IMR-90 (cell line): Measurements from ENCODE around the gene SLC38A7. TPM values are rescaled to one million over a fixed set of nuclear protein-coding genes. Genes with fewer than 3 reads are reported as not detected.
A peak's percentile ranks its signal among the peaks of the same experiment; 100 is the strongest.

Source experiments
- ATAC-seq: fragments of 200-7000 bp; cut with Tn5 transposase; 2 replicates; pipeline ENCODE4 v1.9.1; 2020; ENCODE audit warnings: low read depth, mild to moderate bottlenecking, moderate library complexity
- BruUV-seq: library from RNA; stranded (reverse); fragments of 400-500 nt; replicated peaks from 2 replicates; lab custom pipeline; 2021; lab: Mats Ljungman, UMichigan
- CTCF ChIA-PET: fragments of 300-600 bp; formaldehyde crosslinking; extraction: SDS; loops from one replicate; lab custom pipeline; 2021; ENCODE audit warnings: antibody characterized with exemption; lab: Yijun Ruan, JAX
- POLR2A ChIA-PET: fragments of 300-600 bp; sonication (Branson Sonifier 250); formaldehyde crosslinking; loops from one replicate; lab custom pipeline; 2022; ENCODE audit warnings: antibody characterized with exemption; ENCODE audit not compliant: unreplicated experiment; lab: Charles Lee
- DNase-seq: peaks from one replicate; pipeline ENCODE4 v3.0.0; 2013
- H2AFZ ChIP-seq: replicated peaks from 2 replicates; pipeline ENCODE3; 2013; ENCODE audit warnings: low read length, mild to moderate bottlenecking; ENCODE audit not compliant: poor library complexity
- H2AK5ac ChIP-seq: 2 replicates; pipeline ENCODE4 v1.6.1; 2013; ENCODE audit warnings: low read depth, low read length, inconsistent platforms
- H2AK9ac ChIP-seq: replicated peaks from 2 replicates; pipeline ENCODE3; 2013; ENCODE audit warnings: mild to moderate bottlenecking, low read depth, low read length, moderate library complexity; ENCODE audit not compliant: poor library complexity
- H2BK120ac ChIP-seq: 2 replicates; pipeline ENCODE4 v1.6.1; 2013; ENCODE audit warnings: low read depth, low read length, inconsistent platforms
- H2BK15ac ChIP-seq: 3 replicates; pipeline ENCODE4 v1.6.1; 2013; ENCODE audit warnings: low read depth, low read length, inconsistent platforms
- H2BK20ac ChIP-seq: 2 replicates; pipeline ENCODE4 v1.6.1; 2013; ENCODE audit warnings: low read depth, mild to moderate bottlenecking, inconsistent platforms, low read length, moderate library complexity
- H2BK5ac ChIP-seq: 2 replicates; pipeline ENCODE4 v1.6.1; 2013; ENCODE audit warnings: mild to moderate bottlenecking, low read depth, low read length, inconsistent platforms; ENCODE audit not compliant: poor library complexity, severe bottlenecking
- H3K14ac ChIP-seq: replicated peaks from 2 replicates; pipeline ENCODE4 v1.6.1; 2013; ENCODE audit warnings: low read depth, low read length, inconsistent platforms
- H3K18ac ChIP-seq: 2 replicates; pipeline ENCODE4 v1.6.1; 2013; ENCODE audit warnings: low read depth, low read length, control low read depth
- H3K23ac ChIP-seq: 2 replicates; pipeline ENCODE4 v1.6.1; 2013; ENCODE audit warnings: low read depth, low read length, inconsistent platforms
- H3K27ac ChIP-seq: 2 replicates; pipeline ENCODE4 v1.5.1; 2013; ENCODE audit warnings: mild to moderate bottlenecking, control low read depth, low read length; ENCODE audit not compliant: insufficient read depth
- H3K27me3 ChIP-seq: 2 replicates; pipeline ENCODE4 v1.6.1; 2013; ENCODE audit warnings: low read length; ENCODE audit not compliant: control insufficient read depth, insufficient read depth
- H3K36me3 ChIP-seq: 2 replicates; pipeline ENCODE4 v1.6.1; 2013; ENCODE audit warnings: low read length, mixed read lengths; ENCODE audit not compliant: control insufficient read depth, insufficient read depth
- H3K4ac ChIP-seq: 2 replicates; pipeline ENCODE4 v1.6.1; 2013; ENCODE audit warnings: low read depth, low read length, inconsistent platforms
- H3K4me1 ChIP-seq: 2 replicates; pipeline ENCODE4 v1.6.1; 2013; ENCODE audit warnings: low read length, mixed read lengths; ENCODE audit not compliant: control insufficient read depth, insufficient read depth
- H3K4me2 ChIP-seq: 2 replicates; pipeline ENCODE4 v1.6.1; 2013; ENCODE audit warnings: low read depth, mild to moderate bottlenecking, control low read depth, low read length, moderate library complexity
- H3K4me3 ChIP-seq: 2 replicates; pipeline ENCODE4 v1.5.1; 2013; ENCODE audit warnings: low read depth, mild to moderate bottlenecking, control low read depth, low read length, moderate library complexity; ENCODE audit not compliant: insufficient read depth
- H3K56ac ChIP-seq: 2 replicates; pipeline ENCODE4 v1.6.1; 2013; ENCODE audit warnings: low read length, inconsistent platforms; ENCODE audit not compliant: insufficient read depth; ENCODE audit errors: extremely low read depth
- H3K79me1 ChIP-seq, 2 experiments: 2 replicates each; pipeline ENCODE4 v1.6.1; 2013; ENCODE audit warnings: low read length in 2 of 2, inconsistent platforms in 1 of 2, low read depth in 1 of 2
- H3K9ac ChIP-seq: 2 replicates; pipeline ENCODE4 v1.6.1; 2013; ENCODE audit warnings: low read depth, low read length, control low read depth
- H3K9me1 ChIP-seq: 2 replicates; pipeline ENCODE4 v1.6.1; 2013; ENCODE audit warnings: low read length, inconsistent platforms; ENCODE audit not compliant: insufficient read depth
- H3K9me3 ChIP-seq: 2 replicates; pipeline ENCODE4 v1.6.1; 2013; ENCODE audit warnings: low read length; ENCODE audit not compliant: control insufficient read depth, insufficient read depth
- H4K20me1 ChIP-seq: 2 replicates; pipeline ENCODE4 v1.6.1; 2013; ENCODE audit warnings: low read length, inconsistent platforms; ENCODE audit not compliant: insufficient read depth
- H4K5ac ChIP-seq: 2 replicates; pipeline ENCODE4 v1.6.1; 2013; ENCODE audit warnings: mild to moderate bottlenecking, low read depth, low read length, control low read depth
- H4K8ac ChIP-seq, 2 experiments: 2 replicates each; pipeline ENCODE4 v1.6.1; 2013; ENCODE audit warnings: low read depth in 2 of 2, low read length in 2 of 2, control low read depth in 1 of 2, inconsistent platforms in 1 of 2
- H4K91ac ChIP-seq: 2 replicates; pipeline ENCODE4 v1.6.1; 2013; ENCODE audit warnings: low read depth, low read length, inconsistent platforms; ENCODE audit not compliant: insufficient read depth
- CHD1 ChIP-seq: IDR thresholded peaks from 2 replicates; pipeline ENCODE4 v1.6.1; 2012; ENCODE audit warnings: low read depth, low read length, improper control_type of control experiment
- ELK1 ChIP-seq: fragments of 150-350 bp; IDR thresholded peaks from 2 replicates; pipeline ENCODE4 v1.6.1; 2016; ENCODE audit warnings: low read depth, mild to moderate bottlenecking, low read length, moderate library complexity, borderline replicate concordance
- WGBS, 2 experiments: methylation state at CpG; one replicate each; pipeline versions ENCODE4 v1.1.5 to v1.1.7; 2013; ENCODE audit warnings: missing lambda C conversion rate in 2 of 2; ENCODE audit not compliant: insufficient read length in 1 of 2; ENCODE audit errors: extremely low coverage in 2 of 2; 5-methylcytosine and 5-hydroxymethylcytosine counted together
- dilution Hi-C: fragments of 300-500 bp; cut with HindIII; formaldehyde crosslinking; loops from one replicate; pipeline ENCODE4 v1.14.3; 2018; ENCODE audit warnings: low sequenced_read_pairs; ENCODE audit not compliant: unreplicated experiment
- in situ Hi-C: fragments of 300-500 bp; cut with MboI; formaldehyde crosslinking; loops from 3 replicates; pipeline ENCODE4 v1.14.3; 2019; ENCODE audit warnings: low sequenced_read_pairs, inconsistent platforms, mixed read lengths
- intact Hi-C: fragments of 100-400 bp; cut with micrococcal nuclease; formaldehyde crosslinking; loops from 2 replicates; pipeline ENCODE4 v1.10.0; 2022
- polyA plus RNA-seq, 3 experiments: library from polyadenylated mRNA; depleted of rRNA; stranded (reverse); fragments of >200 nt; gene quantifications; 2 replicates each; pipeline ENCODE4 v1.2.3, GENCODE V29; 2012; ENCODE audit warnings: low replicate concordance in 1 of 3
- total RNA-seq: library from RNA; depleted of rRNA; stranded (reverse); fragments of >200 nt; gene quantifications from 2 replicates; pipeline ENCODE4 v1.2.3, GENCODE V29; 2012

The SLC38A7 gene
- total and polyA plus RNA-seq, 2 of the 4 experiments (the other 2 are of a cell fraction): 14.7 to 16.4 TPM

GRCh38 chr16:58716468-58716867 lies 31.9 kb upstream of the SLC38A7 start:
- WGBS, 2 experiments: no CpG with 5 or more reads among the region's 8 CpGs
- no peaks in the 10 kb centered on the region for H3K27me3 ChIP-seq
- H3K9ac ChIP-seq: no peak overlapping the region
- no peak overlapping the region for H3K4ac ChIP-seq
- peaks cover 6% of the 10 kb centered on the region for H3K4me1 ChIP-seq
- H3K18ac ChIP-seq: no peak overlapping the region
- H2AFZ ChIP-seq: no peak overlapping the region
- H2BK5ac ChIP-seq: peak overlapping the region; percentile 35
- intact Hi-C loops (no loop called here), dilution Hi-C loops (no loop called here), in situ Hi-C loops (no loop called here)
- TF ChIP-seq CHD1 (no peak), ELK1 (no peak)
- ChIA-PET CTCF (interaction anchor here (1.1 to 1.7 kb wide), 2 partner anchors 15 to 17 kb away, joined by 3 read pairs; partner anchors contain the start of gene GOT2), POLR2A (no interaction called here)
- H4K8ac ChIP-seq: no peak overlapping the region
- H3K14ac ChIP-seq: no peak overlapping the region
- no peaks in the 10 kb centered on the region for H3K9me3 ChIP-seq
- H3K36me3 ChIP-seq: peaks cover 42% of the 10 kb centered on the region
- BruUV-seq: no TSS peak
- H3K4me3 ChIP-seq: no peak overlapping the region
- H3K4me2 ChIP-seq: peak overlapping the region; percentile 66
- H3K23ac ChIP-seq: no peak overlapping the region
- H3K56ac ChIP-seq: no peak overlapping the region
- peak overlapping the region; percentile 51; the same call in 1 of the 2 replicates for H3K27ac ChIP-seq
- no peaks in the 10 kb centered on the region; the same call in 1 of the 2 replicates for H4K20me1 ChIP-seq
- H4K5ac ChIP-seq: no peak overlapping the region
- H2AK5ac ChIP-seq: no peak overlapping the region; the same call in 1 of the 2 replicates
- ATAC-seq (peak; percentile 54; the same call in 1 of the 2 replicates), DNase-seq (peak; percentile 13)
- no peak overlapping the region for H2AK9ac ChIP-seq
- no peak overlapping the region for H4K91ac ChIP-seq
- no peaks in the 10 kb centered on the region; a peak in 1 of 4 replicates for H3K79me1 ChIP-seq
- no peak overlapping the region for H2BK20ac ChIP-seq
- no peak overlapping the region for H2BK15ac ChIP-seq
- H3K9me1 ChIP-seq: peaks cover 8% of the 10 kb centered on the region; the same call in 1 of the 2 replicates
- no peak overlapping the region for H2BK120ac ChIP-seq
